Measurements from ENCODE around the gene PROSER3. TPM values are rescaled to one million over a fixed set of nuclear protein-coding genes. Genes with fewer than 3 reads are reported as not detected.

The PROSER3 gene
- polyA plus RNA-seq, 1 donor = 16.3 TPM

- WGBS (ENCODE audit: insufficient coverage, low lambda C conversion rate) = no CpG with 5 or more reads among the region's 74 CpGs
- peak overlapping the region; percentile 67 for H3K27ac ChIP-seq (ENCODE audit: low read length)
- H3K36me3 ChIP-seq (ENCODE audit: control insufficient read depth, insufficient read depth, low read length) = peaks cover 26% of the 10 kb centered on the region
- peak; percentile 56 to 59 for DNase-seq
- peaks cover 23% of the 10 kb centered on the region for H3K27me3 ChIP-seq (ENCODE audit: control insufficient read depth, insufficient read depth, low read length)
- no peaks in the 10 kb centered on the region for H3K9me3 ChIP-seq (ENCODE audit: control insufficient read depth, low read depth, low read length)
- peaks cover 25% of the 10 kb centered on the region for H3K4me1 ChIP-seq (ENCODE audit: control insufficient read depth, insufficient read depth, low read length)
- peak overlapping the region; percentile 81 for H3K4me3 ChIP-seq (ENCODE audit: low read length)
Measured at GRCh38 chr19:35755550-35756376, 2.2 kb upstream of the PROSER3 start.

GRCh38 chr19:35756377-35757230, 1.4 kb upstream of the PROSER3 start, which contains the start of gene HSPB6:
Gene HSPB6 (minus strand): TSS chr19:35757029. CDS start chr19:35757008, 21 bp downstream.
- peaks cover 29% of the 10 kb centered on the region for H3K36me3 ChIP-seq (ENCODE audit: control insufficient read depth, insufficient read depth, low read length)
- H3K4me1 ChIP-seq (ENCODE audit: control insufficient read depth, insufficient read depth, low read length) = peaks cover 25% of the 10 kb centered on the region
- WGBS (ENCODE audit: insufficient coverage, low lambda C conversion rate) = no CpG with 5 or more reads among the region's 52 CpGs
- peaks cover 23% of the 10 kb centered on the region for H3K27me3 ChIP-seq (ENCODE audit: control insufficient read depth, insufficient read depth, low read length)
- DNase-seq = no peak
- peak within 1 kb of the TSS; percentile 81 for H3K4me3 ChIP-seq (ENCODE audit: low read length)
- H3K9me3 ChIP-seq (ENCODE audit: control insufficient read depth, low read depth, low read length) = no peaks in the 10 kb centered on the region
- H3K27ac ChIP-seq (ENCODE audit: low read length) = peak within 1 kb of the TSS; percentile 71

GRCh38 chr19:35757231-35757748, 686 bp upstream of the PROSER3 start:
- peak overlapping the region; percentile 81 for H3K4me3 ChIP-seq (ENCODE audit: low read length)
- peak overlapping the region; percentile 71 for H3K27ac ChIP-seq (ENCODE audit: low read length)
- no peaks in the 10 kb centered on the region for H3K9me3 ChIP-seq (ENCODE audit: control insufficient read depth, low read depth, low read length)
- H3K4me1 ChIP-seq (ENCODE audit: control insufficient read depth, insufficient read depth, low read length) = peaks cover 25% of the 10 kb centered on the region
- peak; percentile 66 to 69 for DNase-seq
- peaks cover 30% of the 10 kb centered on the region for H3K36me3 ChIP-seq (ENCODE audit: control insufficient read depth, insufficient read depth, low read length)
- H3K27me3 ChIP-seq (ENCODE audit: control insufficient read depth, insufficient read depth, low read length) = peaks cover 23% of the 10 kb centered on the region
- WGBS (ENCODE audit: insufficient coverage, low lambda C conversion rate) = no CpG with 5 or more reads among the region's 19 CpGs

- Histone ChIP-seq H3K4me1 (ENCODE audit: control insufficient read depth, insufficient read depth, low read length) (peaks cover 25% of the 10 kb centered on the region), H3K27ac (ENCODE audit: low read length) (no peak overlapping the region), H3K9me3 (ENCODE audit: control insufficient read depth, low read depth, low read length) (no peaks in the 10 kb centered on the region), H3K27me3 (ENCODE audit: control insufficient read depth, insufficient read depth, low read length) (peaks cover 23% of the 10 kb centered on the region), H3K4me3 (ENCODE audit: low read length) (no peak overlapping the region), H3K36me3 (ENCODE audit: control insufficient read depth, insufficient read depth, low read length) (peaks cover 23% of the 10 kb centered on the region)
- 100% methylated on average over 2 of the region's 2 CpGs for WGBS (ENCODE audit: insufficient coverage, low lambda C conversion rate)
- no peak for DNase-seq
Measured at GRCh38 chr19:35759697-35760096, 1.7 kb downstream of the PROSER3 start.

- no peak for DNase-seq
- no peak overlapping the region for H3K4me3 ChIP-seq (ENCODE audit: low read length)
- no CpG with 5 or more reads among the region's 4 CpGs for WGBS (ENCODE audit: insufficient coverage, low lambda C conversion rate)
- H3K9me3 ChIP-seq (ENCODE audit: control insufficient read depth, low read depth, low read length) = no peaks in the 10 kb centered on the region
- H3K27ac ChIP-seq (ENCODE audit: low read length) = no peak overlapping the region
- peaks cover 27% of the 10 kb centered on the region for H3K36me3 ChIP-seq (ENCODE audit: control insufficient read depth, insufficient read depth, low read length)
- peaks cover 14% of the 10 kb centered on the region for H3K27me3 ChIP-seq (ENCODE audit: control insufficient read depth, insufficient read depth, low read length)
- peaks cover 19% of the 10 kb centered on the region for H3K4me1 ChIP-seq (ENCODE audit: control insufficient read depth, insufficient read depth, low read length)
Measured at GRCh38 chr19:35760711-35761349, 2.9 kb downstream of the PROSER3 start.

- H3K4me3 ChIP-seq (ENCODE audit: low read length) = no peak overlapping the region
- H3K27ac ChIP-seq (ENCODE audit: low read length) = no peak overlapping the region
- peaks cover 34% of the 10 kb centered on the region for H3K36me3 ChIP-seq (ENCODE audit: control insufficient read depth, insufficient read depth, low read length)
- H3K9me3 ChIP-seq (ENCODE audit: control insufficient read depth, low read depth, low read length) = no peaks in the 10 kb centered on the region
- H3K4me1 ChIP-seq (ENCODE audit: control insufficient read depth, insufficient read depth, low read length) = no peaks in the 10 kb centered on the region
- no peaks in the 10 kb centered on the region for H3K27me3 ChIP-seq (ENCODE audit: control insufficient read depth, insufficient read depth, low read length)
- 100% methylated on average over 2 of the region's 17 CpGs for WGBS (ENCODE audit: insufficient coverage, low lambda C conversion rate)
- DNase-seq = no peak
Measured at GRCh38 chr19:35764432-35765315, 6.7 kb downstream of the PROSER3 start.

GRCh38 chr19:35766571-35767104, 8.7 kb downstream of the PROSER3 start:
- no CpG with 5 or more reads among the region's 11 CpGs for WGBS (ENCODE audit: insufficient coverage, low lambda C conversion rate)

GRCh38 chr19:35767288-35768081, 9.5 kb downstream of the PROSER3 start:
- no CpG with 5 or more reads among the region's 34 CpGs for WGBS (ENCODE audit: insufficient coverage, low lambda C conversion rate)
- DNase-seq = no peak
- Histone ChIP-seq H3K4me3 (ENCODE audit: low read length) (no peak overlapping the region), H3K27me3 (ENCODE audit: control insufficient read depth, insufficient read depth, low read length) (no peaks in the 10 kb centered on the region), H3K4me1 (ENCODE audit: control insufficient read depth, insufficient read depth, low read length) (no peaks in the 10 kb centered on the region), H3K36me3 (ENCODE audit: control insufficient read depth, insufficient read depth, low read length) (peaks cover 20% of the 10 kb centered on the region), H3K27ac (ENCODE audit: low read length) (no peak overlapping the region), H3K9me3 (ENCODE audit: control insufficient read depth, low read depth, low read length) (no peaks in the 10 kb centered on the region)

More at GRCh38 chr19:35766571-35767104, 8.7 kb downstream of the PROSER3 start:
- DNase-seq = no peak
- Histone ChIP-seq H3K36me3 (ENCODE audit: control insufficient read depth, insufficient read depth, low read length) (peaks cover 25% of the 10 kb centered on the region), H3K4me1 (ENCODE audit: control insufficient read depth, insufficient read depth, low read length) (no peaks in the 10 kb centered on the region), H3K4me3 (ENCODE audit: low read length) (no peak overlapping the region), H3K9me3 (ENCODE audit: control insufficient read depth, low read depth, low read length) (no peaks in the 10 kb centered on the region), H3K27ac (ENCODE audit: low read length) (no peak overlapping the region), H3K27me3 (ENCODE audit: control insufficient read depth, insufficient read depth, low read length) (no peaks in the 10 kb centered on the region)

GRCh38 chr19:35768082-35768421, 10.1 kb downstream of the PROSER3 start:
- H3K36me3 ChIP-seq (ENCODE audit: control insufficient read depth, insufficient read depth, low read length) = peaks cover 20% of the 10 kb centered on the region
- WGBS (ENCODE audit: insufficient coverage, low lambda C conversion rate) = no CpG with 5 or more reads among the region's 15 CpGs

More at GRCh38 chr19:35768082-35768421, 10.1 kb downstream of the PROSER3 start:
- Histone ChIP-seq H3K9me3 (ENCODE audit: control insufficient read depth, low read depth, low read length) (no peaks in the 10 kb centered on the region), H3K4me1 (ENCODE audit: control insufficient read depth, insufficient read depth, low read length) (no peaks in the 10 kb centered on the region), H3K27ac (ENCODE audit: low read length) (no peak overlapping the region), H3K4me3 (ENCODE audit: low read length) (no peak overlapping the region), H3K27me3 (ENCODE audit: control insufficient read depth, insufficient read depth, low read length) (no peaks in the 10 kb centered on the region)
- no peak for DNase-seq

Measured in large intestine (tissue), 3 donors.